ENCODE results near the gene KRTAP20-4. TPM values are rescaled to one million over a fixed set of nuclear protein-coding genes. Genes with fewer than 3 reads are reported as not detected.

Gene KRTAP20-4
- total and polyA plus RNA-seq, 10 of the 15 experiments (the other 5 are each of a cell fraction or from before 2014, with no cell fraction given), result not detected

DNA sequence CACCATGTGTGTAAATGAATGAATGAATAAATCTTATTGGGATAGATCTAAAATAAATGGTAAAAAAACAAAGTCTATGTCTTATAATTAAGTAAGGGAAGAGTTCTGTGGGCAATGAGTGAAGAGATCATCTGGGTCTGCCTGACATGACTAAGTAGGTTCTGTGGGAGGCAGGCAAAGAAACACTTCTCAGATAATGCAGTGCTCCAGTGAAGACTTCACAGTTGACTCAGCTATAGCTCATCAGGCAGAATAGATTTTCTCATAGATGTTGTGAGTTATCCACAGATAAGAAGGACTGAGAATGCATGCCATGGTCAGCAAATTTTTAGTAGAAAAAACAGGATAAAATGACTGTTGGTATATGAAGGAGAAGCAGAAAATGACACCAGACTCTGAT is 42.7 kb upstream of the KRTAP20-4 start:
- ChIA-PET POLR2A (no interaction called here), RAD21 (ENCODE audit: unreplicated experiment) (no interaction called here)
- FAIRE-seq, result no peak

More for the DNA sequence above, 42.7 kb upstream of the KRTAP20-4 start:
- in situ Hi-C loops (cut with MboI) (no loop called here), intact Hi-C loops (cut with micrococcal nuclease; ENCODE audit: unreplicated experiment) (no loop called here)
- no peak overlapping the region for H3K9ac ChIP-seq (ENCODE audit: control insufficient read depth, insufficient read depth, low read length)
- ATAC-seq (no peak), DNase-seq (ENCODE audit: low read depth, low spot score) (no peak)
- no peaks in the 10 kb centered on the region for H3K4me1 ChIP-seq (ENCODE audit: control insufficient read depth, insufficient read depth, low read length)
- SMC1A ChIA-PET (ENCODE audit: uncharacterized antibody, unreplicated experiment), result no interaction called here
- TF ChIP-seq IKZF2 (IDR thresholded peaks at IDR 0.05) (no peak), ZSCAN29 (IDR thresholded peaks at IDR 0.05) (no peak), SP1 (IDR thresholded peaks at IDR 0.05; ENCODE audit: low read depth, low read length) (no peak), CBX3 (IDR thresholded peaks at IDR 0.05; ENCODE audit: borderline replicate concordance, low read depth) (no peak), TCF12 (IDR thresholded peaks at IDR 0.05; ENCODE audit: low read depth, low read length) (no peak)
- TF ChIP-seq, protein P1, sequence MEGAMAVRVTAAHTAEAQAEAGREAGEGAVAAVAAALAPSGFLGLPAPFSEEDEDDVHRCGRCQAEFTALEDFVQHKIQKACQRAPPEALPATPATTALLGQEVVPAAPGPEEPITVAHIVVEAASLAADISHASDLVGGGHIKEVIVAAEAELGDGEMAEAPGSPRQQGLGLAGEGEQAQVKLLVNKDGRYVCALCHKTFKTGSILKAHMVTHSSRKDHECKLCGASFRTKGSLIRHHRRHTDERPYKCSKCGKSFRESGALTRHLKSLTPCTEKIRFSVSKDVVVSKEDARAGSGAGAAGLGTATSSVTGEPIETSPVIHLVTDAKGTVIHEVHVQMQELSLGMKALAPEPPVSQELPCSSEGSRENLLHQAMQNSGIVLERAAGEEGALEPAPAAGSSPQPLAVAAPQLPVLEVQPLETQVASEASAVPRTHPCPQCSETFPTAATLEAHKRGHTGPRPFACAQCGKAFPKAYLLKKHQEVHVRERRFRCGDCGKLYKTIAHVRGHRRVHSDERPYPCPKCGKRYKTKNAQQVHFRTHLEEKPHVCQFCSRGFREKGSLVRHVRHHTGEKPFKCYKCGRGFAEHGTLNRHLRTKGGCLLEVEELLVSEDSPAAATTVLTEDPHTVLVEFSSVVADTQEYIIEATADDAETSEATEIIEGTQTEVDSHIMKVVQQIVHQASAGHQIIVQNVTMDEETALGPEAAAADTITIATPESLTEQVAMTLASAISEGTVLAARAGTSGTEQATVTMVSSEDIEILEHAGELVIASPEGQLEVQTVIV (IDR thresholded peaks at IDR 0.05; ENCODE audit: borderline replicate concordance, partially characterized antibody), result no peak
- TF ChIP-seq, protein P2, sequence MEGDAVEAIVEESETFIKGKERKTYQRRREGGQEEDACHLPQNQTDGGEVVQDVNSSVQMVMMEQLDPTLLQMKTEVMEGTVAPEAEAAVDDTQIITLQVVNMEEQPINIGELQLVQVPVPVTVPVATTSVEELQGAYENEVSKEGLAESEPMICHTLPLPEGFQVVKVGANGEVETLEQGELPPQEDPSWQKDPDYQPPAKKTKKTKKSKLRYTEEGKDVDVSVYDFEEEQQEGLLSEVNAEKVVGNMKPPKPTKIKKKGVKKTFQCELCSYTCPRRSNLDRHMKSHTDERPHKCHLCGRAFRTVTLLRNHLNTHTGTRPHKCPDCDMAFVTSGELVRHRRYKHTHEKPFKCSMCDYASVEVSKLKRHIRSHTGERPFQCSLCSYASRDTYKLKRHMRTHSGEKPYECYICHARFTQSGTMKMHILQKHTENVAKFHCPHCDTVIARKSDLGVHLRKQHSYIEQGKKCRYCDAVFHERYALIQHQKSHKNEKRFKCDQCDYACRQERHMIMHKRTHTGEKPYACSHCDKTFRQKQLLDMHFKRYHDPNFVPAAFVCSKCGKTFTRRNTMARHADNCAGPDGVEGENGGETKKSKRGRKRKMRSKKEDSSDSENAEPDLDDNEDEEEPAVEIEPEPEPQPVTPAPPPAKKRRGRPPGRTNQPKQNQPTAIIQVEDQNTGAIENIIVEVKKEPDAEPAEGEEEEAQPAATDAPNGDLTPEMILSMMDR (IDR thresholded peaks at IDR 0.05 in 2 of 3, conservative IDR thresholded peaks at IDR 0.05 in 1 of 3; ENCODE audit: control insufficient read depth in 2 of 3, extremely low read depth in 1 of 3, insufficient read depth in 1 of 3, low read depth in 3 of 3, low read length in 3 of 3), result no peak
- H3K27ac ChIP-seq (ENCODE audit: control insufficient read depth, insufficient read depth), result no peak overlapping the region
- no peak overlapping the region for H3K4me2 ChIP-seq (ENCODE audit: control insufficient read depth, insufficient read depth)
- no peak overlapping the region for H3K4me3 ChIP-seq
- H3K9me3 ChIP-seq (replicated peaks; ENCODE audit: control insufficient read depth, insufficient read depth, low read length), result no peaks in the 10 kb centered on the region
- CTCF ChIA-PET, result no interaction called here
- no peaks in the 10 kb centered on the region for H3K27me3 ChIP-seq (replicated peaks in 1 of 2; ENCODE audit: control insufficient read depth in 2 of 2, insufficient read depth in 2 of 2, low read length in 1 of 2)
- BruUV-seq (replicated peaks), result no TSS peak
- no peaks in the 10 kb centered on the region for H3K79me2 ChIP-seq (ENCODE audit: control insufficient read depth, insufficient read depth, low read length)
- no peaks in the 10 kb centered on the region for H4K20me1 ChIP-seq (ENCODE audit: control insufficient read depth, insufficient read depth)
- H3K36me3 ChIP-seq (ENCODE audit: control insufficient read depth in 2 of 2, insufficient read depth in 2 of 2, low read length in 1 of 2), result no peaks in the 10 kb centered on the region
- no peak overlapping the region for H2AFZ ChIP-seq (ENCODE audit: control insufficient read depth, low read depth, low read length)
